GM19395 (cell line): ENCODE measurements around the gene SERPINA3.
"Not testable (repeated sequence)": the region's sequence is repeated elsewhere in the genome, so short reads cannot be mapped to it uniquely, and the experiment has no call there.

Experiments
- ATAC-seq: cut with Tn5 transposase; IDR thresholded peaks from one replicate; pipeline ENCODE4 v1.9.1; 2021; ENCODE audit warnings: mild to moderate bottlenecking, moderate library complexity; ENCODE audit not compliant: unreplicated experiment

SERPINA3 gene

GRCh38 chr14:94612174-94612573 lies at the start of gene SERPINA3:
Gene SERPINA3, plus strand, starts transcription at chr14:94612391. Its CDS starts 2,051 bp downstream, at chr14:94614442.
- ATAC-seq, result no peak

- no peak for ATAC-seq
Measured at GRCh38 chr14:94562941-94563883, 49.0 kb upstream of the SERPINA3 start.

- no peak for ATAC-seq
Measured at GRCh38 chr14:94564381-94564780, 47.8 kb upstream of the SERPINA3 start.

- no peak for ATAC-seq
Measured at GRCh38 chr14:94568186-94568585, 44.0 kb upstream of the SERPINA3 start.

GRCh38 chr14:94569381-94570001 lies 42.7 kb upstream of the SERPINA3 start:
- ATAC-seq, result no peak

GRCh38 chr14:94570002-94570400 lies 42.2 kb upstream of the SERPINA3 start:
- ATAC-seq, result no peak

GRCh38 chr14:94570440-94570839 lies 41.8 kb upstream of the SERPINA3 start:
- no peak for ATAC-seq

GRCh38 chr14:94571395-94571794 lies 40.8 kb upstream of the SERPINA3 start:
- no peak for ATAC-seq

- no peak for ATAC-seq
Measured at GRCh38 chr14:94571950-94572349, 40.2 kb upstream of the SERPINA3 start.

GRCh38 chr14:94572637-94573303 lies 39.4 kb upstream of the SERPINA3 start:
- ATAC-seq, result no peak

- ATAC-seq, result no peak
Measured at GRCh38 chr14:94573475-94574277, 38.5 kb upstream of the SERPINA3 start.

GRCh38 chr14:94574336-94574735 lies 37.9 kb upstream of the SERPINA3 start:
- no peak for ATAC-seq

- no peak for ATAC-seq
Measured at GRCh38 chr14:94575730-94576585, 36.2 kb upstream of the SERPINA3 start.

GRCh38 chr14:94577472-94577871 lies 34.7 kb upstream of the SERPINA3 start:
- not testable (repeated sequence) for ATAC-seq

GRCh38 chr14:94578712-94579111 lies 33.5 kb upstream of the SERPINA3 start:
- ATAC-seq, result no peak

- no peak for ATAC-seq
Measured at GRCh38 chr14:94581127-94581999, 30.8 kb upstream of the SERPINA3 start, which contains the start of gene SERPINA5. Gene SERPINA5, plus strand, starts transcription at chr14:94581426. Its CDS starts 5,937 bp downstream, at chr14:94587363.

GRCh38 chr14:94582199-94582750 lies 29.9 kb upstream of the SERPINA3 start:
- ATAC-seq, result no peak

GRCh38 chr14:94582851-94583250 lies 29.3 kb upstream of the SERPINA3 start:
- no peak for ATAC-seq
